ENCODE data around the gene CYTH3.
"Not testable (repeated sequence)": the region's sequence is repeated elsewhere in the genome, so short reads cannot be mapped to it uniquely, and the experiment has no call there.

CYTH3 gene

GRCh38 chr7:6283391-6284054 is 11.1 kb upstream of the CYTH3 start:
- DNase-seq = not testable (repeated sequence)

- DNase-seq = no peak
Measured at GRCh38 chr7:6279937-6280336, 7.5 kb upstream of the CYTH3 start.

GRCh38 chr7:6279341-6279740 is 6.9 kb upstream of the CYTH3 start:
- no peak for DNase-seq

- DNase-seq = no peak
Measured at GRCh38 chr7:6278749-6279310, 6.4 kb upstream of the CYTH3 start.

- DNase-seq = no peak
Measured at GRCh38 chr7:6277476-6277875, 5.1 kb upstream of the CYTH3 start.

- DNase-seq = no peak
Measured at GRCh38 chr7:6276911-6277408, 4.5 kb upstream of the CYTH3 start.

GRCh38 chr7:6274743-6275142 is 2.3 kb upstream of the CYTH3 start:
- no peak for DNase-seq

GRCh38 chr7:6273917-6274630 is 1.6 kb upstream of the CYTH3 start:
- DNase-seq = no peak

- DNase-seq = no peak
Measured at GRCh38 chr7:6273380-6273837, 985 bp upstream of the CYTH3 start.

- peak in 3 of 4 experiments; percentile 29 to 34 (median 30) for DNase-seq
Measured at GRCh38 chr7:6271694-6272440, 557 bp downstream of the CYTH3 start.

- DNase-seq = peak; percentile 64 to 74 (median 70)
Measured at GRCh38 chr7:6271060-6271658, 1.3 kb downstream of the CYTH3 start.

- no peak for DNase-seq
Measured at GRCh38 chr7:6269527-6269926, 2.9 kb downstream of the CYTH3 start.

- no peak for DNase-seq
Measured at GRCh38 chr7:6268907-6269306, 3.5 kb downstream of the CYTH3 start.

GRCh38 chr7:6268023-6268900 is 4.2 kb downstream of the CYTH3 start:
- no peak for DNase-seq

- no peak for DNase-seq
Measured at GRCh38 chr7:6266699-6267098, 5.7 kb downstream of the CYTH3 start.

GRCh38 chr7:6262221-6262620 is 10.2 kb downstream of the CYTH3 start:
- no peak for DNase-seq

GRCh38 chr7:6261699-6262098 is 10.7 kb downstream of the CYTH3 start:
- no peak for DNase-seq

- DNase-seq = no peak
Measured at GRCh38 chr7:6260291-6261187, 11.9 kb downstream of the CYTH3 start.

GRCh38 chr7:6259257-6259656 is 13.2 kb downstream of the CYTH3 start:
- DNase-seq = no peak

GRCh38 chr7:6258440-6259182 is 13.8 kb downstream of the CYTH3 start:
- peak in 2 of 4 experiments; percentile 23 to 39 for DNase-seq
